ENCODE results near the gene EPHB2.

EPHB2 gene

GRCh38 chr1:22817462-22817861 is 106.8 kb downstream of the EPHB2 start:
- H3K27me3 Mint-ChIP-seq, result peaks cover 10 to 13% of the 10 kb centered on the region in 2 donors
- no peaks in the 10 kb centered on the region for H3K9me3 Mint-ChIP-seq
- H3K4me1 Mint-ChIP-seq, result no peaks in the 10 kb centered on the region
- DNase-seq (no peak), ATAC-seq (replicated peaks) (no peak)
- H3K27ac Mint-ChIP-seq, result no peak overlapping the region
- H3K36me3 Mint-ChIP-seq, result no peaks in the 10 kb centered on the region
- H3K4me3 Mint-ChIP-seq, result no peak overlapping the region

- H3K4me3 Mint-ChIP-seq, result no peak overlapping the region
- H3K9me3 Mint-ChIP-seq, result no peaks in the 10 kb centered on the region
- DNase-seq, result no peak
- no peak overlapping the region for H3K27ac Mint-ChIP-seq
- no peaks in the 10 kb centered on the region for H3K36me3 Mint-ChIP-seq
- H3K4me1 Mint-ChIP-seq, result no peaks in the 10 kb centered on the region
- peaks cover 10 to 13% of the 10 kb centered on the region in 2 donors for H3K27me3 Mint-ChIP-seq
- ATAC-seq (replicated peaks), result no peak
These were observed 107.6 kb downstream of the EPHB2 start for GRCh38 chr1:22818061-22818770.

- Mint-ChIP-seq H3K36me3 (no peaks in the 10 kb centered on the region), H3K27ac (no peak overlapping the region)
- ATAC-seq (replicated peaks), result no peak
These were observed 108.7 kb downstream of the EPHB2 start for GRCh38 chr1:22819361-22819760.

GRCh38 chr1:22821027-22821426 is 110.4 kb downstream of the EPHB2 start:
- Mint-ChIP-seq H3K36me3 (no peaks in the 10 kb centered on the region), H3K4me1 (no peaks in the 10 kb centered on the region), H3K27ac (no peak overlapping the region), H3K27me3 (peaks cover 17 to 19% of the 10 kb centered on the region in 2 donors), H3K4me3 (no peak overlapping the region), H3K9me3 (no peaks in the 10 kb centered on the region)
- ATAC-seq (replicated peaks) (no peak), DNase-seq (no peak)

More at GRCh38 chr1:22819361-22819760, 108.7 kb downstream of the EPHB2 start:
- no peaks in the 10 kb centered on the region for H3K4me1 Mint-ChIP-seq
- H3K4me3 Mint-ChIP-seq, result no peak overlapping the region
- H3K9me3 Mint-ChIP-seq, result no peaks in the 10 kb centered on the region
- H3K27me3 Mint-ChIP-seq, result peaks cover 13 to 14% of the 10 kb centered on the region in 2 donors
- DNase-seq, result no peak

GRCh38 chr1:22822371-22822770 is 111.7 kb downstream of the EPHB2 start:
- H3K36me3 Mint-ChIP-seq, result no peaks in the 10 kb centered on the region
- H3K4me1 Mint-ChIP-seq, result no peaks in the 10 kb centered on the region
- DNase-seq, result no peak
- ATAC-seq (replicated peaks), result no peak
- H3K9me3 Mint-ChIP-seq, result no peaks in the 10 kb centered on the region
- H3K27ac Mint-ChIP-seq, result no peak overlapping the region
- no peak overlapping the region for H3K4me3 Mint-ChIP-seq
- H3K27me3 Mint-ChIP-seq, result peaks cover 17 to 19% of the 10 kb centered on the region in 2 donors

GRCh38 chr1:22824466-22824865 is 113.8 kb downstream of the EPHB2 start:
- Mint-ChIP-seq H3K4me3 (no peak overlapping the region), H3K36me3 (no peaks in the 10 kb centered on the region), H3K4me1 (no peaks in the 10 kb centered on the region), H3K9me3 (no peaks in the 10 kb centered on the region), H3K27ac (no peak overlapping the region), H3K27me3 (peaks cover 6 to 15% of the 10 kb centered on the region in 2 donors)
- no peak for ATAC-seq (replicated peaks)
- DNase-seq, result no peak

GRCh38 chr1:22824975-22825374 is 114.3 kb downstream of the EPHB2 start:
- Mint-ChIP-seq H3K27ac (no peak overlapping the region), H3K27me3 (peaks cover 6 to 17% of the 10 kb centered on the region in 2 donors), H3K4me3 (no peak overlapping the region), H3K9me3 (no peaks in the 10 kb centered on the region), H3K4me1 (no peaks in the 10 kb centered on the region), H3K36me3 (no peaks in the 10 kb centered on the region)
- DNase-seq (no peak), ATAC-seq (replicated peaks) (no peak)

- H3K9me3 Mint-ChIP-seq, result no peaks in the 10 kb centered on the region
- H3K27ac Mint-ChIP-seq, result no peak overlapping the region
- ATAC-seq (replicated peaks) (no peak), DNase-seq (no peak)
- peaks cover 8 to 19% of the 10 kb centered on the region in 2 donors for H3K27me3 Mint-ChIP-seq
- H3K36me3 Mint-ChIP-seq, result no peaks in the 10 kb centered on the region
- no peaks in the 10 kb centered on the region for H3K4me1 Mint-ChIP-seq
- no peak overlapping the region for H3K4me3 Mint-ChIP-seq
These were observed 115.0 kb downstream of the EPHB2 start for GRCh38 chr1:22825486-22826189.

GRCh38 chr1:22826604-22827580 is 116.3 kb downstream of the EPHB2 start:
- DNase-seq (no peak), ATAC-seq (replicated peaks) (no peak)
- H3K4me1 Mint-ChIP-seq, result no peaks in the 10 kb centered on the region
- H3K27me3 Mint-ChIP-seq, result peaks cover 17 to 28% of the 10 kb centered on the region in 2 donors
- H3K36me3 Mint-ChIP-seq, result no peaks in the 10 kb centered on the region
- no peak overlapping the region for H3K4me3 Mint-ChIP-seq
- H3K9me3 Mint-ChIP-seq, result no peaks in the 10 kb centered on the region
- no peak overlapping the region for H3K27ac Mint-ChIP-seq

- Mint-ChIP-seq H3K4me3 (no peak overlapping the region), H3K27ac (no peak overlapping the region), H3K9me3 (no peaks in the 10 kb centered on the region), H3K36me3 (no peaks in the 10 kb centered on the region), H3K27me3 (peaks cover 17 to 31% of the 10 kb centered on the region in 2 donors), H3K4me1 (no peaks in the 10 kb centered on the region)
- DNase-seq, result no peak
- ATAC-seq (replicated peaks), result no peak
These were observed 117.2 kb downstream of the EPHB2 start for GRCh38 chr1:22827666-22828483.

GRCh38 chr1:22828484-22829308 is 118.1 kb downstream of the EPHB2 start:
- DNase-seq, result no peak
- Mint-ChIP-seq H3K9me3 (no peaks in the 10 kb centered on the region), H3K27me3 (peaks cover 17 to 31% of the 10 kb centered on the region in 2 donors)

GRCh38 chr1:22829309-22829989 is 118.8 kb downstream of the EPHB2 start:
- Mint-ChIP-seq H3K27ac (no peak overlapping the region), H3K27me3 (peaks cover 17 to 27% of the 10 kb centered on the region in 2 donors), H3K36me3 (no peaks in the 10 kb centered on the region), H3K4me1 (no peaks in the 10 kb centered on the region), H3K9me3 (no peaks in the 10 kb centered on the region), H3K4me3 (no peak overlapping the region)
- no peak for ATAC-seq (replicated peaks)
- DNase-seq, result no peak

More at GRCh38 chr1:22828484-22829308, 118.1 kb downstream of the EPHB2 start:
- Mint-ChIP-seq H3K27ac (no peak overlapping the region), H3K36me3 (no peaks in the 10 kb centered on the region), H3K4me1 (no peaks in the 10 kb centered on the region), H3K4me3 (no peak overlapping the region)
- no peak for ATAC-seq (replicated peaks)
